ENCODE measurements around the gene FHOD3. TPM values are rescaled to one million over a fixed set of nuclear protein-coding genes. Genes with fewer than 3 reads are reported as not detected.

The FHOD3 gene
- total and polyA plus RNA-seq, 9 of the 15 experiments (the other 6 are each of a cell fraction or from before 2014, with no cell fraction given) = 0.11 TPM; not detected in 8

DNA sequence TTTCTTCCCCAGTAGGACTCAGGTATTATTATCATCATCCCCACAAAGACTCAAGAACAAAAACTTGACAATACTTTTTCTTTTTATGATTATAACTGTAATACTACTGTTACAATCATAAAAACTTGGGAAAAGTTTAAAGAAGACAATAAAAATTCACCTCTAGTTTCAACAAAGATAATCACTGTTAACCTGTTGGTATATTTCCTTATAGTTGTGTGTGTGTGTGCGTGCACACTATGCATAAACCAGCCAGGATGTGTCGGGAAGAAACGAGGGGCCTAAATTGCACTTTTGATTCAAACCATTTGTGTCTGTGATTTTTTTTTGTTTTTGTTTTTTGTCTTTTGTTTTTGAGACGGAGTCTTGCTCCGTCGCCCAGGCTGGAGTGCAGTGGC is 298.3 kb downstream of the FHOD3 start (continued):
- TF ChIP-seq, protein P1, sequence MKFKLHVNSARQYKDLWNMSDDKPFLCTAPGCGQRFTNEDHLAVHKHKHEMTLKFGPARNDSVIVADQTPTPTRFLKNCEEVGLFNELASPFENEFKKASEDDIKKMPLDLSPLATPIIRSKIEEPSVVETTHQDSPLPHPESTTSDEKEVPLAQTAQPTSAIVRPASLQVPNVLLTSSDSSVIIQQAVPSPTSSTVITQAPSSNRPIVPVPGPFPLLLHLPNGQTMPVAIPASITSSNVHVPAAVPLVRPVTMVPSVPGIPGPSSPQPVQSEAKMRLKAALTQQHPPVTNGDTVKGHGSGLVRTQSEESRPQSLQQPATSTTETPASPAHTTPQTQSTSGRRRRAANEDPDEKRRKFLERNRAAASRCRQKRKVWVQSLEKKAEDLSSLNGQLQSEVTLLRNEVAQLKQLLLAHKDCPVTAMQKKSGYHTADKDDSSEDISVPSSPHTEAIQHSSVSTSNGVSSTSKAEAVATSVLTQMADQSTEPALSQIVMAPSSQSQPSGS (CRISPR knock-in tag; IDR thresholded peaks at IDR 0.05) = no peak
- TF ChIP-seq ZNF324 (CRISPR knock-in tag; IDR thresholded peaks at IDR 0.05) (no peak), ZNF347 (CRISPR knock-in tag; IDR thresholded peaks at IDR 0.05; ENCODE audit: low read depth) (no peak), TGIF2 (CRISPR knock-in tag; IDR thresholded peaks at IDR 0.05) (no peak), NR2C2 (CRISPR knock-in tag; IDR thresholded peaks at IDR 0.05) (no peak), NR2C2 (tag; IDR thresholded peaks at IDR 0.05) (no peak), DDX20 (tag; IDR thresholded peaks at IDR 0.05; ENCODE audit: low read depth) (no peak), NCOA1 (IDR thresholded peaks at IDR 0.05; ENCODE audit: low read depth) (no peak)
- TF ChIP-seq, protein P2, sequence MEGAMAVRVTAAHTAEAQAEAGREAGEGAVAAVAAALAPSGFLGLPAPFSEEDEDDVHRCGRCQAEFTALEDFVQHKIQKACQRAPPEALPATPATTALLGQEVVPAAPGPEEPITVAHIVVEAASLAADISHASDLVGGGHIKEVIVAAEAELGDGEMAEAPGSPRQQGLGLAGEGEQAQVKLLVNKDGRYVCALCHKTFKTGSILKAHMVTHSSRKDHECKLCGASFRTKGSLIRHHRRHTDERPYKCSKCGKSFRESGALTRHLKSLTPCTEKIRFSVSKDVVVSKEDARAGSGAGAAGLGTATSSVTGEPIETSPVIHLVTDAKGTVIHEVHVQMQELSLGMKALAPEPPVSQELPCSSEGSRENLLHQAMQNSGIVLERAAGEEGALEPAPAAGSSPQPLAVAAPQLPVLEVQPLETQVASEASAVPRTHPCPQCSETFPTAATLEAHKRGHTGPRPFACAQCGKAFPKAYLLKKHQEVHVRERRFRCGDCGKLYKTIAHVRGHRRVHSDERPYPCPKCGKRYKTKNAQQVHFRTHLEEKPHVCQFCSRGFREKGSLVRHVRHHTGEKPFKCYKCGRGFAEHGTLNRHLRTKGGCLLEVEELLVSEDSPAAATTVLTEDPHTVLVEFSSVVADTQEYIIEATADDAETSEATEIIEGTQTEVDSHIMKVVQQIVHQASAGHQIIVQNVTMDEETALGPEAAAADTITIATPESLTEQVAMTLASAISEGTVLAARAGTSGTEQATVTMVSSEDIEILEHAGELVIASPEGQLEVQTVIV (CRISPR knock-in tag; IDR thresholded peaks at IDR 0.05; ENCODE audit: borderline replicate concordance) = no peak
- TF ChIP-seq, protein P3, sequence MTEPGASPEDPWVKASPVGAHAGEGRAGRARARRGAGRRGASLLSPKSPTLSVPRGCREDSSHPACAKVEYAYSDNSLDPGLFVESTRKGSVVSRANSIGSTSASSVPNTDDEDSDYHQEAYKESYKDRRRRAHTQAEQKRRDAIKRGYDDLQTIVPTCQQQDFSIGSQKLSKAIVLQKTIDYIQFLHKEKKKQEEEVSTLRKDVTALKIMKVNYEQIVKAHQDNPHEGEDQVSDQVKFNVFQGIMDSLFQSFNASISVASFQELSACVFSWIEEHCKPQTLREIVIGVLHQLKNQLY (CRISPR knock-in tag; conservative IDR thresholded peaks at IDR 0.05) = no peak

Data from K562 (cell line).